Aorta (tissue), 5 donors: ENCODE data around the gene JPH2. TPM values are rescaled to one million over a fixed set of nuclear protein-coding genes. Genes with fewer than 3 reads are reported as not detected.

ENCODE experiments used
- ATAC-seq: fragments of 200-7000 bp; cut with Tn5 transposase; one replicate; pipeline ENCODE4 v1.9.1; 2022; ENCODE audit warnings: moderate library complexity; ENCODE audit not compliant: low FRiP score
- DNase-seq, 2 donors: peaks; one replicate each; pipeline ENCODE4 v3.0.0-alpha.2; 2020
- H3K27ac ChIP-seq, 2 donors: one replicate each; pipeline ENCODE4 v1.5.1; 2013; ENCODE audit warnings: low read length in 2 of 2, mild to moderate bottlenecking in 2 of 2, moderate library complexity in 2 of 2, control low read depth in 1 of 2, inconsistent platforms in 1 of 2, low read depth in 1 of 2
- H3K27me3 ChIP-seq, 2 donors: one replicate each; pipeline ENCODE4 v1.6.1; 2013; ENCODE audit warnings: control low read depth in 1 of 2, low read length in 1 of 2, mild to moderate bottlenecking in 1 of 2, moderate library complexity in 1 of 2; ENCODE audit not compliant: insufficient read depth in 2 of 2, control insufficient read depth in 1 of 2
- H3K36me3 ChIP-seq, 2 donors: one replicate each; pipeline ENCODE4 v1.6.1; 2013; ENCODE audit warnings: control low read depth in 1 of 2, low read length in 1 of 2, mild to moderate bottlenecking in 1 of 2; ENCODE audit not compliant: insufficient read depth in 2 of 2, control insufficient read depth in 1 of 2
- H3K4me1 ChIP-seq, 2 donors: one replicate each; pipeline ENCODE4 v1.6.1; 2013; ENCODE audit warnings: low read length in 2 of 2, control low read depth in 1 of 2, mild to moderate bottlenecking in 1 of 2, moderate library complexity in 1 of 2; ENCODE audit not compliant: insufficient read depth in 2 of 2, control insufficient read depth in 1 of 2
- H3K4me3 ChIP-seq, 2 donors: one replicate each; pipeline ENCODE4 v1.5.1; 2013; ENCODE audit warnings: low read length in 2 of 2, control low read depth in 1 of 2, mild to moderate bottlenecking in 1 of 2
- H3K9me3 ChIP-seq: one replicate; pipeline ENCODE4 v1.6.1; 2013; ENCODE audit warnings: mild to moderate bottlenecking, low read length; ENCODE audit not compliant: control insufficient read depth
- WGBS, 2 donors: extraction: QIAGEN DNeasy Blood & Tissue Kit; methylation state at CpG; one replicate each; pipeline ENCODE4 v1.1.7; 2013; 5-methylcytosine and 5-hydroxymethylcytosine counted together
- intact Hi-C, 2 donors: fragments of 100-400 bp; cut with DNase I; formaldehyde crosslinking; loops; one replicate each; pipeline versions ENCODE4 v1.14.2 to v1.15.0; 2022
- polyA plus RNA-seq, 2 donors: library from polyadenylated mRNA; stranded (reverse); fragments of 200-250 nt; gene quantifications; one replicate each; pipeline ENCODE4 v1.2.3, GENCODE V29; 2013
- total RNA-seq, 2 donors: library from RNA; stranded (reverse); fragmentation: NEBNext Ultra II Directional; extraction: Animal tissue kit (Norgen Biotek cat#: 25700); gene quantifications; one replicate each; pipeline ENCODE4 v1.2.1, GENCODE V29; 2021
- donor health status: healthy with polysubstance abuse.
- donor health status: Bipolar disorder and iron deficiency.
- donor health status: DM: no; HTN: no; CAD: no.
- donor health status: DM: no; HTN: no; CAD: no.
- donor health status: DM: yes; HTN: yes; CAD: no.

Gene JPH2
- total and polyA plus RNA-seq, 4 donors: 12.8 to 140 (median 41.4) TPM

GRCh38 chr20:44167736-44168135 lies 19.3 kb downstream of the JPH2 start:
- Histone ChIP-seq H3K27me3 (no peaks in the 10 kb centered on the region), H3K4me3 (no peak overlapping the region), H3K27ac (peak overlapping the region; percentile 34 to 67), H3K9me3 (no peaks in the 10 kb centered on the region), H3K36me3 (no peaks in the 10 kb centered on the region), H3K4me1 (peaks cover 8 to 14% of the 10 kb centered on the region in 2 donors)
- intact Hi-C loops: loop anchor here in 1 of 2 donors (2.0 kb wide), 1 partner anchor 13 kb away; no protein-coding TSS in a partner anchor
- ATAC-seq (no peak), DNase-seq (no peak)
- 48 to 62% methylated on average over 3 of the region's 3 CpGs for WGBS, 2 donors

- no peak overlapping the region for H3K4me3 ChIP-seq
- H3K4me1 ChIP-seq: peaks cover 5 to 13% of the 10 kb centered on the region in 2 donors
- peak; percentile 88 for ATAC-seq
- no peaks in the 10 kb centered on the region for H3K36me3 ChIP-seq
- intact Hi-C loops: loop anchor here in 1 of 2 donors (2.0 kb wide), 1 partner anchor 14 kb away; no protein-coding TSS in a partner anchor
- no peaks in the 10 kb centered on the region for H3K9me3 ChIP-seq
- peak overlapping the region; percentile 90 to 96 for H3K27ac ChIP-seq
- no peaks in the 10 kb centered on the region for H3K27me3 ChIP-seq
- 4 to 8% methylated on average over 4 of the region's 4 CpGs for WGBS, 2 donors
- DNase-seq: peak; percentile 83 to 88
Measured at GRCh38 chr20:44166477-44166876, 20.5 kb downstream of the JPH2 start.

DNA sequence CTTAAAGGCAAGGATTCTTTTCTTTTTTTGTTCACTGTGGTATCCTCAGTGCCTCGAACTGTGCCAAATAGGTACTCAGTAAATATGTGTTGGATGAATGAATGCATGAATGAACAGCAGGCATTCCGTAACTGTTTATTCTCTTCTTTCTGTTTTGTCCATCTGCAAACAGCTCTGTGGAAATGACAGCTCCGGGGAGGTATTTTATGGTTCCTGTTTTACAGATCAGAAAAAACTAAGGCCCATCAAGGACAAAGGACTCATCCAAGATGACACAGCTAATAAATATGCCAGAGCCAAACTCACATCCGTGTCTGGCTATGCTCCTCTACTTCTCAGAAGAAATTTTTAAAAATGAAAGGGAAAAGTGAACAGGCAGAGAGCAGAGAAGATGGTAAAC lies 21.0 kb downstream of the JPH2 start:
- no peak for ATAC-seq
- no peak for DNase-seq
- Histone ChIP-seq H3K27ac (peak overlapping the region; percentile 90 to 96), H3K9me3 (no peaks in the 10 kb centered on the region), H3K36me3 (no peaks in the 10 kb centered on the region), H3K4me3 (peak overlapping the region in 1 of 2 donors; percentile 27), H3K27me3 (no peaks in the 10 kb centered on the region), H3K4me1 (peaks cover 5 to 8% of the 10 kb centered on the region in 2 donors)
- 8 to 9% methylated on average over 4 of the region's 4 CpGs for WGBS, 2 donors
- intact Hi-C loops: loop anchor here in 1 of 2 donors (2.0 kb wide), 1 partner anchor 15 kb away; no protein-coding TSS in a partner anchor

- intact Hi-C loops: no loop called here
- Histone ChIP-seq H3K4me3 (no peak overlapping the region), H3K9me3 (no peaks in the 10 kb centered on the region), H3K36me3 (no peaks in the 10 kb centered on the region), H3K27ac (no peak overlapping the region), H3K27me3 (no peaks in the 10 kb centered on the region), H3K4me1 (peaks cover under 1 to 3% of the 10 kb centered on the region in 2 donors)
- ATAC-seq (no peak), DNase-seq (peak in 1 of 2 donors; percentile 68)
- 77 to 79% methylated on average over 56 of the region's 56 CpGs for WGBS, 2 donors
Measured at GRCh38 chr20:44160133-44160532, 26.9 kb downstream of the JPH2 start.

DNA sequence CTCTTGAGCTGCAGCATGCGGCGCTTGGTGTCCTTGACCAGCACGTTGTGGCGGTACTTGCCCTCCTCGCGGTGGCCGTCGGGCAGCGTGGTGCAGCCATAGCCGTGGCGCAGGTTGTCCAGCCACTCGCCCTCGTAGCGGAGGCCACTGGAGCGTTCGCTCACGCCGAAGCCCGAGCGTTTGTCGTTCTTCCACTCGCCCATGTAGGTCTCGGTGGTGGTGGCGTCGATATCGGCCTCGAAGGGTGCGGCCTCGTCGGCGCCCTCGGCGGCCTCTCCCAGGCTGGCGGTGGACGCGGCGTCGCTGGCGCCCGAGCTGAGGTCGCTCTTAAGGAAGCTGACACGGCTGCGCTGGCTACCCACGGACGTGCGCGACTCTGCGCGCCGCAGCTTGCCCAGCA lies 27.3 kb downstream of the JPH2 start:
- DNase-seq (peak in 1 of 2 donors; percentile 65), ATAC-seq (no peak)
- Histone ChIP-seq H3K9me3 (no peaks in the 10 kb centered on the region), H3K4me3 (no peak overlapping the region), H3K27ac (no peak overlapping the region), H3K27me3 (no peaks in the 10 kb centered on the region), H3K36me3 (no peaks in the 10 kb centered on the region), H3K4me1 (peaks cover 3% of the 10 kb centered on the region in 2 donors)
- intact Hi-C loops: loop anchor here in 1 of 2 donors (10.0 kb wide), 1 partner anchor 435 kb away; no protein-coding TSS in a partner anchor
- 83 to 85% methylated on average over 50 of the region's 50 CpGs for WGBS, 2 donors

- Histone ChIP-seq H3K27ac (no peak overlapping the region), H3K36me3 (no peaks in the 10 kb centered on the region), H3K4me1 (peaks cover 3% of the 10 kb centered on the region in 2 donors), H3K4me3 (no peak overlapping the region), H3K9me3 (no peaks in the 10 kb centered on the region), H3K27me3 (no peaks in the 10 kb centered on the region)
- WGBS, 2 donors: 55 to 73% methylated on average over 2 of the region's 2 CpGs
- DNase-seq (no peak), ATAC-seq (no peak)
- intact Hi-C loops: loop anchor here in 1 of 2 donors (10.0 kb wide), 1 partner anchor 436 kb away; no protein-coding TSS in a partner anchor
Measured at GRCh38 chr20:44159125-44159524, 27.9 kb downstream of the JPH2 start.

- WGBS, 2 donors: 86 to 90% methylated on average over 5 of the region's 5 CpGs
- no peak for ATAC-seq
- intact Hi-C loops: loop anchor here in 1 of 2 donors (10.0 kb wide), 1 partner anchor 438 kb away; no protein-coding TSS in a partner anchor
- Histone ChIP-seq H3K27ac (peak overlapping the region; percentile 64 to 65), H3K36me3 (no peaks in the 10 kb centered on the region), H3K4me1 (peaks cover 3% of the 10 kb centered on the region in 2 donors), H3K9me3 (no peaks in the 10 kb centered on the region), H3K4me3 (no peak overlapping the region), H3K27me3 (no peaks in the 10 kb centered on the region)
- peak in 1 of 2 donors; percentile 35 for DNase-seq
Measured at GRCh38 chr20:44157061-44157460, 29.9 kb downstream of the JPH2 start.

GRCh38 chr20:44154521-44155001 lies 32.4 kb downstream of the JPH2 start:
- H3K27ac ChIP-seq: peak overlapping the region; percentile 79 to 93
- DNase-seq: peak; percentile 55 to 80
- no peaks in the 10 kb centered on the region for H3K9me3 ChIP-seq
- no peaks in the 10 kb centered on the region for H3K27me3 ChIP-seq
- no peaks in the 10 kb centered on the region for H3K36me3 ChIP-seq
- no peak overlapping the region for H3K4me3 ChIP-seq
- ATAC-seq: peak; percentile 76
- intact Hi-C loops: loop anchor here in 1 of 2 donors (5.0 to 10.0 kb wide), 2 partner anchors 33 to 440 kb away; partner anchors contain the start of gene JPH2
- WGBS, 2 donors: 3 to 9% methylated on average over 7 of the region's 7 CpGs
- H3K4me1 ChIP-seq: peaks cover 3% of the 10 kb centered on the region in 2 donors

- H3K4me1 ChIP-seq: peaks cover 3% of the 10 kb centered on the region in 2 donors
- H3K9me3 ChIP-seq: no peaks in the 10 kb centered on the region
- H3K4me3 ChIP-seq: no peak overlapping the region
- no peaks in the 10 kb centered on the region for H3K36me3 ChIP-seq
- DNase-seq (peak in 1 of 2 donors; percentile 65), ATAC-seq (peak; percentile 71)
- intact Hi-C loops: loop anchor here in 1 of 2 donors (5.0 to 10.0 kb wide), 2 partner anchors 34 to 441 kb away; partner anchors contain the start of gene JPH2
- H3K27me3 ChIP-seq: no peaks in the 10 kb centered on the region
- 1 to 8% methylated on average over 6 of the region's 6 CpGs for WGBS, 2 donors
- peak overlapping the region; percentile 95 to 96 for H3K27ac ChIP-seq
Measured at GRCh38 chr20:44153636-44154043, 33.3 kb downstream of the JPH2 start.
